HEK293 (cell line): ENCODE results near the gene METTL23.
A peak's percentile ranks its signal among the peaks of the same experiment; 100 is the strongest.

Source experiments
- HOXA7 ChIP-seq: sonication (generic); formaldehyde crosslinking; IDR thresholded peaks from 2 replicates; pipeline ENCODE4 v1.8.1; 2022; ENCODE audit warnings: missing genetic modification reagents, borderline replicate concordance
- KLF9 ChIP-seq: fragments of 450-650 bp; formaldehyde crosslinking; IDR thresholded peaks from 2 replicates; pipeline ENCODE4 v1.5.1; 2016; ENCODE audit warnings: missing biosample characterization, missing genetic modification characterization, low read depth
- MZF1 ChIP-seq: fragments of 450-650 bp; formaldehyde crosslinking; IDR thresholded peaks from 2 replicates; pipeline ENCODE4 v1.5.1; 2017; ENCODE audit warnings: missing biosample characterization, missing genetic modification characterization, borderline replicate concordance
- RBAK ChIP-seq: fragments of 450-650 bp; formaldehyde crosslinking; IDR thresholded peaks from 2 replicates; pipeline ENCODE4 v1.5.1; 2016; ENCODE audit warnings: missing biosample characterization, missing genetic modification characterization
- REPIN1 ChIP-seq: fragments of 450-650 bp; formaldehyde crosslinking; IDR thresholded peaks from 2 replicates; pipeline ENCODE4 v1.5.1; 2017; ENCODE audit warnings: missing biosample characterization, missing genetic modification characterization, low read depth
- SALL2 ChIP-seq: fragments of 450-650 bp; formaldehyde crosslinking; IDR thresholded peaks from 2 replicates; pipeline ENCODE4 v1.5.0; 2017; ENCODE audit warnings: missing biosample characterization, mild to moderate bottlenecking, missing genetic modification characterization, borderline replicate concordance
- SCRT1 ChIP-seq: fragments of 450-650 bp; formaldehyde crosslinking; IDR thresholded peaks from 2 replicates; pipeline ENCODE4 v1.5.1; 2016; ENCODE audit warnings: missing biosample characterization, missing genetic modification characterization, borderline replicate concordance
- TCF7L2 ChIP-seq: IDR thresholded peaks from 2 replicates; pipeline ENCODE4 v1.6.1; 2011; ENCODE audit warnings: low read depth, mild to moderate bottlenecking, inconsistent platforms, low read length, moderate library complexity, borderline replicate concordance
- ZFP37 ChIP-seq: fragments of 450-650 bp; formaldehyde crosslinking; IDR thresholded peaks from 2 replicates; pipeline ENCODE4 v1.5.1; 2016; ENCODE audit warnings: missing biosample characterization, missing genetic modification characterization
- ZNF112 ChIP-seq: fragments of 450-650 bp; formaldehyde crosslinking; IDR thresholded peaks from 2 replicates; pipeline ENCODE4 v1.5.0; 2017; ENCODE audit warnings: missing biosample characterization, missing genetic modification characterization
- ZNF155 ChIP-seq: fragments of 450-650 bp; formaldehyde crosslinking; IDR thresholded peaks from 2 replicates; pipeline ENCODE4 v1.5.1; 2016; ENCODE audit warnings: missing biosample characterization, missing genetic modification characterization
- ZNF174 ChIP-seq: fragments of 450-650 bp; formaldehyde crosslinking; IDR thresholded peaks from 2 replicates; pipeline ENCODE4 v1.5.0; 2017; ENCODE audit warnings: missing biosample characterization, mild to moderate bottlenecking, missing genetic modification characterization
- ZNF2 ChIP-seq: fragments of 450-650 bp; formaldehyde crosslinking; IDR thresholded peaks from 2 replicates; pipeline ENCODE4 v1.5.1; 2016; ENCODE audit warnings: missing biosample characterization, missing genetic modification characterization
- ZNF211 ChIP-seq: fragments of 450-650 bp; formaldehyde crosslinking; IDR thresholded peaks from 2 replicates; pipeline ENCODE4 v1.5.1; 2016; ENCODE audit warnings: low read depth, missing biosample characterization, missing genetic modification characterization
- ZNF404 ChIP-seq: fragments of 450-650 bp; formaldehyde crosslinking; IDR thresholded peaks from 2 replicates; pipeline ENCODE4 v1.5.1; 2017; ENCODE audit warnings: missing biosample characterization, missing genetic modification characterization
- ZNF549 ChIP-seq: fragments of 450-650 bp; IDR thresholded peaks from 2 replicates; pipeline ENCODE4 v1.5.1; 2018; ENCODE audit warnings: missing biosample characterization, missing genetic modification characterization, mild to moderate bottlenecking, inconsistent platforms, moderate library complexity
- ZNF560 ChIP-seq: fragments of 450-650 bp; formaldehyde crosslinking; IDR thresholded peaks from 2 replicates; pipeline ENCODE4 v1.5.1; 2017; ENCODE audit warnings: missing biosample characterization, missing genetic modification characterization, borderline replicate concordance
- ZNF571 ChIP-seq: fragments of 450-650 bp; formaldehyde crosslinking; IDR thresholded peaks from 2 replicates; pipeline ENCODE4 v1.5.0; 2017; ENCODE audit warnings: missing biosample characterization, missing genetic modification characterization
- ZNF610 ChIP-seq: fragments of 450-650 bp; formaldehyde crosslinking; IDR thresholded peaks from 2 replicates; pipeline ENCODE4 v1.5.1; 2016; ENCODE audit warnings: missing biosample characterization, missing genetic modification characterization, borderline replicate concordance
- ZSCAN30 ChIP-seq: fragments of 450-650 bp; IDR thresholded peaks from 2 replicates; pipeline ENCODE4 v1.5.1; 2018; ENCODE audit warnings: missing biosample characterization, mild to moderate bottlenecking, missing genetic modification characterization, moderate library complexity
- ZXDB ChIP-seq: fragments of 450-650 bp; formaldehyde crosslinking; IDR thresholded peaks from 2 replicates; pipeline ENCODE4 v1.5.1; 2016; ENCODE audit warnings: missing biosample characterization, missing genetic modification characterization
- TF ChIP-seq, protein P1 (sequence below): fragments of 450-650 bp; formaldehyde crosslinking; IDR thresholded peaks from 2 replicates; pipeline ENCODE4 v1.5.1; 2017; ENCODE audit warnings: missing biosample characterization, missing genetic modification characterization
- TF ChIP-seq, protein P2 (sequence below): fragments of 450-650 bp; formaldehyde crosslinking; IDR thresholded peaks from 2 replicates; pipeline ENCODE4 v1.5.1; 2016; ENCODE audit warnings: missing biosample characterization, missing genetic modification characterization
- TF ChIP-seq, protein P3 (sequence below): fragments of 450-650 bp; formaldehyde crosslinking; IDR thresholded peaks from 2 replicates; pipeline ENCODE4 v1.5.1; 2016; ENCODE audit warnings: missing biosample characterization, missing genetic modification characterization
- TF ChIP-seq, protein P4 (sequence below): fragments of 450-650 bp; formaldehyde crosslinking; IDR thresholded peaks from 2 replicates; pipeline ENCODE4 v1.5.0; 2017; ENCODE audit warnings: missing biosample characterization, missing genetic modification characterization, borderline replicate concordance
- TF ChIP-seq, protein P5 (sequence below): fragments of 450-650 bp; formaldehyde crosslinking; IDR thresholded peaks from 2 replicates; pipeline ENCODE4 v1.5.1; 2017; ENCODE audit warnings: missing biosample characterization, missing genetic modification characterization

Gene METTL23

DNA sequence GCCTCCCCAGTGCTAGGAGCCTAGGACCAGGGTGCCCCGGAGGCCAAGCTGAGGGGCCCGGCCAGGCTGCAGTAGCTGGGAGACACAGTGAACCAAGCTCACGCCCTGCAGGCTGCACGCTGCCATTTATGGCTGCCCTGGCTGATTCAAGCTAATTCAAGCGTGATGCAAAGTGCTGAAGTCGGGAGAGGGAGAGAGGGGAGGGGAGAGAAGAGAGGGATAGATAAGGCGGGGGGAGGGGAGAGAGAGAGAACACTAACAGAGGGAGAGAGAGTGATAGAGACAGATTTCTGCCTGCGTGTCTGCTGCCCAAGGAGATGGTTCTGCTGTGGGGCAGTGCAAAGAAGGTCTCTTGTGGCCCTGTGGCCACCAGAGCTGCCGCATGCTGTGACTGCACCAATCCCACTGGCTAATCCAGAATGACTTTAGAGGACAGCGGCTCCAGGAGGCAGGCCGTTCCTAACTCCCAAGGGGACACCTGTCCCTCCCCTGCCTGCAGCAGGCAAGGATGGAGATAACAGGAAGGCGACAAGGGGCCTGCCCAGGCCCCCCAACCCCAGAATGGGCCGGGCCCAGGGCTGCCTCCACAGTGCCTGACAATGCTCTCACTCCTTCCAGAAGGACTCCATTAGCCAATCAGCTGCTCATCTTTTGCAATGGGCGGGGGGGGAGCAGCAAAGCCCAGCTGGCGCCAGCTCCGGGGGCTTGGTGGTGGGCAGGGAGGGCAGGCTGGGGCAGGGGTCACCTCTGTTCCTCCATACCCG, 28.8 kb upstream of the METTL23 start (continued):
- TF ChIP-seq ZNF112 (tag by site-specific recombination) (no peak), ZXDB (tag by site-specific recombination) (no peak; the same call in 1 of the 2 replicates), ZNF610 (tag by site-specific recombination) (peak; percentile 90), ZSCAN30 (no peak; the same call in 1 of the 2 replicates), REPIN1 (tag by site-specific recombination) (no peak), HOXA7 (CRISPR knock-in tag) (no peak), SCRT1 (tag by site-specific recombination) (no peak), MZF1 (tag by site-specific recombination) (no peak), ZNF404 (tag by site-specific recombination) (no peak), ZNF2 (tag by site-specific recombination) (peak; percentile 86), ZNF174 (tag by site-specific recombination) (no peak), ZNF549 (tag by site-specific recombination) (no peak), ZNF571 (no peak), SALL2 (tag by site-specific recombination) (no peak), TCF7L2 (no peak; the same call in 1 of the 2 replicates), ZNF155 (no peak), RBAK (tag by site-specific recombination) (no peak), KLF9 (no peak; the same call in 1 of the 2 replicates), ZNF560 (no peak), ZFP37 (tag by site-specific recombination) (no peak), ZNF211 (tag by site-specific recombination) (no peak)
- TF ChIP-seq, protein P1, sequence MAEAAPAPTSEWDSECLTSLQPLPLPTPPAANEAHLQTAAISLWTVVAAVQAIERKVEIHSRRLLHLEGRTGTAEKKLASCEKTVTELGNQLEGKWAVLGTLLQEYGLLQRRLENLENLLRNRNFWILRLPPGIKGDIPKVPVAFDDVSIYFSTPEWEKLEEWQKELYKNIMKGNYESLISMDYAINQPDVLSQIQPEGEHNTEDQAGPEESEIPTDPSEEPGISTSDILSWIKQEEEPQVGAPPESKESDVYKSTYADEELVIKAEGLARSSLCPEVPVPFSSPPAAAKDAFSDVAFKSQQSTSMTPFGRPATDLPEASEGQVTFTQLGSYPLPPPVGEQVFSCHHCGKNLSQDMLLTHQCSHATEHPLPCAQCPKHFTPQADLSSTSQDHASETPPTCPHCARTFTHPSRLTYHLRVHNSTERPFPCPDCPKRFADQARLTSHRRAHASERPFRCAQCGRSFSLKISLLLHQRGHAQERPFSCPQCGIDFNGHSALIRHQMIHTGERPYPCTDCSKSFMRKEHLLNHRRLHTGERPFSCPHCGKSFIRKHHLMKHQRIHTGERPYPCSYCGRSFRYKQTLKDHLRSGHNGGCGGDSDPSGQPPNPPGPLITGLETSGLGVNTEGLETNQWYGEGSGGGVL (tag by site-specific recombination) = peak; percentile 100
- TF ChIP-seq, protein P2, sequence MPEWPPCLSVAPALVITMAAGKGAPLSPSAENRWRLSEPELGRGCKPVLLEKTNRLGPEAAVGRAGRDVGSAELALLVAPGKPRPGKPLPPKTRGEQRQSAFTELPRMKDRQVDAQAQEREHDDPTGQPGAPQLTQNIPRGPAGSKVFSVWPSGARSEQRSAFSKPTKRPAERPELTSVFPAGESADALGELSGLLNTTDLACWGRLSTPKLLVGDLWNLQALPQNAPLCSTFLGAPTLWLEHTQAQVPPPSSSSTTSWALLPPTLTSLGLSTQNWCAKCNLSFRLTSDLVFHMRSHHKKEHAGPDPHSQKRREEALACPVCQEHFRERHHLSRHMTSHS (tag by site-specific recombination) = no peak
- TF ChIP-seq, protein P3, sequence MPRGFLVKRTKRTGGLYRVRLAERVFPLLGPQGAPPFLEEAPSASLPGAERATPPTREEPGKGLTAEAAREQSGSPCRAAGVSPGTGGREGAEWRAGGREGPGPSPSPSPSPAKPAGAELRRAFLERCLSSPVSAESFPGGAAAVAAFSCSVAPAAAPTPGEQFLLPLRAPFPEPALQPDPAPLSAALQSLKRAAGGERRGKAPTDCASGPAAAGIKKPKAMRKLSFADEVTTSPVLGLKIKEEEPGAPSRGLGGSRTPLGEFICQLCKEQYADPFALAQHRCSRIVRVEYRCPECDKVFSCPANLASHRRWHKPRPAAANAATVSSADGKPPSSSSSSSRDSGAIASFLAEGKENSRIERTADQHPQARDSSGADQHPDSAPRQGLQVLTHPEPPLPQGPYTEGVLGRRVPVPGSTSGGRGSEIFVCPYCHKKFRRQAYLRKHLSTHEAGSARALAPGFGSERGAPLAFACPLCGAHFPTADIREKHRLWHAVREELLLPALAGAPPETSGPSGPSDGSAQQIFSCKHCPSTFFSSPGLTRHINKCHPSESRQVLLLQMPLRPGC (tag by site-specific recombination) = peak; percentile 46; the same call in 1 of the 2 replicates
- TF ChIP-seq, protein P4, sequence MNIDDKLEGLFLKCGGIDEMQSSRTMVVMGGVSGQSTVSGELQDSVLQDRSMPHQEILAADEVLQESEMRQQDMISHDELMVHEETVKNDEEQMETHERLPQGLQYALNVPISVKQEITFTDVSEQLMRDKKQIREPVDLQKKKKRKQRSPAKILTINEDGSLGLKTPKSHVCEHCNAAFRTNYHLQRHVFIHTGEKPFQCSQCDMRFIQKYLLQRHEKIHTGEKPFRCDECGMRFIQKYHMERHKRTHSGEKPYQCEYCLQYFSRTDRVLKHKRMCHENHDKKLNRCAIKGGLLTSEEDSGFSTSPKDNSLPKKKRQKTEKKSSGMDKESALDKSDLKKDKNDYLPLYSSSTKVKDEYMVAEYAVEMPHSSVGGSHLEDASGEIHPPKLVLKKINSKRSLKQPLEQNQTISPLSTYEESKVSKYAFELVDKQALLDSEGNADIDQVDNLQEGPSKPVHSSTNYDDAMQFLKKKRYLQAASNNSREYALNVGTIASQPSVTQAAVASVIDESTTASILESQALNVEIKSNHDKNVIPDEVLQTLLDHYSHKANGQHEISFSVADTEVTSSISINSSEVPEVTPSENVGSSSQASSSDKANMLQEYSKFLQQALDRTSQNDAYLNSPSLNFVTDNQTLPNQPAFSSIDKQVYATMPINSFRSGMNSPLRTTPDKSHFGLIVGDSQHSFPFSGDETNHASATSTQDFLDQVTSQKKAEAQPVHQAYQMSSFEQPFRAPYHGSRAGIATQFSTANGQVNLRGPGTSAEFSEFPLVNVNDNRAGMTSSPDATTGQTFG (tag by site-specific recombination) = no peak
- TF ChIP-seq, protein P5, sequence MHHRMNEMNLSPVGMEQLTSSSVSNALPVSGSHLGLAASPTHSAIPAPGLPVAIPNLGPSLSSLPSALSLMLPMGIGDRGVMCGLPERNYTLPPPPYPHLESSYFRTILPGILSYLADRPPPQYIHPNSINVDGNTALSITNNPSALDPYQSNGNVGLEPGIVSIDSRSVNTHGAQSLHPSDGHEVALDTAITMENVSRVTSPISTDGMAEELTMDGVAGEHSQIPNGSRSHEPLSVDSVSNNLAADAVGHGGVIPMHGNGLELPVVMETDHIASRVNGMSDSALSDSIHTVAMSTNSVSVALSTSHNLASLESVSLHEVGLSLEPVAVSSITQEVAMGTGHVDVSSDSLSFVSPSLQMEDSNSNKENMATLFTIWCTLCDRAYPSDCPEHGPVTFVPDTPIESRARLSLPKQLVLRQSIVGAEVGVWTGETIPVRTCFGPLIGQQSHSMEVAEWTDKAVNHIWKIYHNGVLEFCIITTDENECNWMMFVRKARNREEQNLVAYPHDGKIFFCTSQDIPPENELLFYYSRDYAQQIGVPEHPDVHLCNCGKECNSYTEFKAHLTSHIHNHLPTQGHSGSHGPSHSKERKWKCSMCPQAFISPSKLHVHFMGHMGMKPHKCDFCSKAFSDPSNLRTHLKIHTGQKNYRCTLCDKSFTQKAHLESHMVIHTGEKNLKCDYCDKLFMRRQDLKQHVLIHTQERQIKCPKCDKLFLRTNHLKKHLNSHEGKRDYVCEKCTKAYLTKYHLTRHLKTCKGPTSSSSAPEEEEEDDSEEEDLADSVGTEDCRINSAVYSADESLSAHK = peak; percentile 71; the same call in 1 of the 2 replicates
